GM21723 (cell line): ENCODE measurements around the gene SLC46A3.
"Not testable (repeated sequence)": the region's sequence is repeated elsewhere in the genome, so short reads cannot be mapped to it uniquely, and the experiment has no call there.

Experiments
- ATAC-seq: cut with Tn5 transposase; IDR thresholded peaks from one replicate; pipeline ENCODE4 v1.9.1; 2021; ENCODE audit warnings: mild to moderate bottlenecking, moderate library complexity; ENCODE audit not compliant: unreplicated experiment

Gene SLC46A3

GRCh38 chr13:28718543-28719226 is at the start of gene SLC46A3:
Gene SLC46A3 (minus strand): TSS chr13:28718970. CDS start chr13:28717998, 972 bp downstream.
- ATAC-seq = peak; percentile 98

GRCh38 chr13:28763887-28764286 is 45.1 kb upstream of the SLC46A3 start:
- ATAC-seq = no peak

- ATAC-seq = no peak
Observed at GRCh38 chr13:28761586-28761985, 42.8 kb upstream of the SLC46A3 start.

- no peak for ATAC-seq
Observed at GRCh38 chr13:28755546-28755870, 36.7 kb upstream of the SLC46A3 start.

- ATAC-seq = no peak
Observed at GRCh38 chr13:28754698-28755545, 36.2 kb upstream of the SLC46A3 start.

GRCh38 chr13:28753946-28754345 is 35.2 kb upstream of the SLC46A3 start:
- no peak for ATAC-seq

GRCh38 chr13:28753208-28753892 is 34.6 kb upstream of the SLC46A3 start:
- no peak for ATAC-seq

GRCh38 chr13:28751175-28751960 is 32.6 kb upstream of the SLC46A3 start:
- no peak for ATAC-seq

- ATAC-seq = no peak
Observed at GRCh38 chr13:28750187-28751045, 31.6 kb upstream of the SLC46A3 start.

- ATAC-seq = no peak
Observed at GRCh38 chr13:28747851-28748250, 29.1 kb upstream of the SLC46A3 start.

GRCh38 chr13:28746287-28746612 is 27.5 kb upstream of the SLC46A3 start:
- ATAC-seq = no peak

- no peak for ATAC-seq
Observed at GRCh38 chr13:28744656-28745055, 25.9 kb upstream of the SLC46A3 start.

- no peak for ATAC-seq
Observed at GRCh38 chr13:28744091-28744536, 25.3 kb upstream of the SLC46A3 start.

- ATAC-seq = no peak
Observed at GRCh38 chr13:28743499-28744083, 24.8 kb upstream of the SLC46A3 start.

GRCh38 chr13:28743020-28743419 is 24.2 kb upstream of the SLC46A3 start:
- no peak for ATAC-seq

- not testable (repeated sequence) for ATAC-seq
Observed at GRCh38 chr13:28742445-28742844, 23.7 kb upstream of the SLC46A3 start.

GRCh38 chr13:28741084-28741491 is 22.3 kb upstream of the SLC46A3 start:
- no peak for ATAC-seq

- no peak for ATAC-seq
Observed at GRCh38 chr13:28739376-28739775, 20.6 kb upstream of the SLC46A3 start.

GRCh38 chr13:28735481-28736029 is 16.8 kb upstream of the SLC46A3 start:
- ATAC-seq = no peak
